DMS53 treated with DMSO at 0.1 percent for 48 hours (cell line): ENCODE measurements around the gene NSFL1C.
"Not testable (repeated sequence)": the region's sequence is repeated elsewhere in the genome, so short reads cannot be mapped to it uniquely, and the experiment has no call there.

Experiments used
- DNase-seq: peaks from one replicate; lab custom pipeline; 2025; ENCODE audit not compliant: unreplicated experiment; lab: John Stamatoyannopoulos, UW

NSFL1C gene

GRCh38 chr20:1466211-1467081 lies at the start of gene NSFL1C:
NSFL1C (minus strand) TSS chr20:1466849; CDS start chr20:1466824, 25 bp downstream.
- DNase-seq: peak; percentile 79

- DNase-seq: no peak
Measured at GRCh38 chr20:1513801-1514200, 47.2 kb upstream of the NSFL1C start.

GRCh38 chr20:1509237-1509636 lies 42.6 kb upstream of the NSFL1C start:
- DNase-seq: no peak

- no peak for DNase-seq
Measured at GRCh38 chr20:1508574-1508973, 41.9 kb upstream of the NSFL1C start.

GRCh38 chr20:1507276-1507675 lies 40.6 kb upstream of the NSFL1C start:
- no peak for DNase-seq

GRCh38 chr20:1505871-1506270 lies 39.2 kb upstream of the NSFL1C start:
- no peak for DNase-seq

GRCh38 chr20:1505361-1505760 lies 38.7 kb upstream of the NSFL1C start:
- no peak for DNase-seq

GRCh38 chr20:1503564-1504227 lies 37.0 kb upstream of the NSFL1C start:
- DNase-seq: peak; percentile 86

- DNase-seq: no peak
Measured at GRCh38 chr20:1500496-1500895, 33.8 kb upstream of the NSFL1C start.

- DNase-seq: no peak
Measured at GRCh38 chr20:1499528-1500420, 33.1 kb upstream of the NSFL1C start.

GRCh38 chr20:1497371-1497770 lies 30.7 kb upstream of the NSFL1C start:
- not testable (repeated sequence) for DNase-seq

GRCh38 chr20:1496930-1497329 lies 30.3 kb upstream of the NSFL1C start:
- no peak for DNase-seq

GRCh38 chr20:1494436-1494835 lies 27.8 kb upstream of the NSFL1C start:
- DNase-seq: no peak

- DNase-seq: no peak
Measured at GRCh38 chr20:1493536-1493935, 26.9 kb upstream of the NSFL1C start.

- no peak for DNase-seq
Measured at GRCh38 chr20:1491860-1492642, 25.4 kb upstream of the NSFL1C start.

GRCh38 chr20:1491281-1491840 lies 24.7 kb upstream of the NSFL1C start, which contains the start of gene SIRPB2:
SIRPB2 (minus strand) TSS chr20:1491420; CDS start chr20:1491359, 61 bp downstream.
- no peak for DNase-seq

- no peak for DNase-seq
Measured at GRCh38 chr20:1490643-1491195, 24.1 kb upstream of the NSFL1C start.

GRCh38 chr20:1489764-1490436 lies 23.3 kb upstream of the NSFL1C start:
- no peak for DNase-seq

- no peak for DNase-seq
Measured at GRCh38 chr20:1489325-1489724, 22.7 kb upstream of the NSFL1C start.
